HuH-7.5 (cell line): ENCODE results near the gene MAGI2.

Experiments
- DNase-seq: peaks from one replicate; pipeline ENCODE4 v3.0.0; 2011; ENCODE audit warnings: low spot score

The MAGI2 gene

GRCh38 chr7:77989981-77990566 lies 1463.4 kb downstream of the MAGI2 start:
- DNase-seq, result no peak

GRCh38 chr7:77985974-77986339 lies 1467.5 kb downstream of the MAGI2 start:
- no peak for DNase-seq

GRCh38 chr7:77985232-77985973 lies 1468.1 kb downstream of the MAGI2 start:
- DNase-seq, result no peak

- DNase-seq, result no peak
Measured at GRCh38 chr7:77983973-77984372, 1469.5 kb downstream of the MAGI2 start.

- DNase-seq, result peak; percentile 3
Measured at GRCh38 chr7:77982926-77983550, 1470.4 kb downstream of the MAGI2 start.

GRCh38 chr7:77980087-77980713 lies 1473.3 kb downstream of the MAGI2 start:
- DNase-seq, result no peak

GRCh38 chr7:77979219-77979618 lies 1474.2 kb downstream of the MAGI2 start:
- no peak for DNase-seq

GRCh38 chr7:77975672-77976480 lies 1477.6 kb downstream of the MAGI2 start:
- no peak for DNase-seq

- DNase-seq, result no peak
Measured at GRCh38 chr7:77971726-77972125, 1481.7 kb downstream of the MAGI2 start.

- DNase-seq, result no peak
Measured at GRCh38 chr7:77967429-77967828, 1486.0 kb downstream of the MAGI2 start.
